Middle frontal gyrus (tissue), 1 donor: ENCODE data around the gene SPON2.

Experiments
- DNase-seq: peaks from one replicate; pipeline ENCODE4 v3.0.0-alpha.2; 2015; ENCODE audit warnings: low spot score; ENCODE audit errors: extremely low spot score

The SPON2 gene

GRCh38 chr4:1172971-1173757 is 781 bp upstream of the SPON2 start:
- no peak for DNase-seq

GRCh38 chr4:1171311-1172227 is 814 bp downstream of the SPON2 start:
- no peak for DNase-seq

- DNase-seq = no peak
Measured at GRCh38 chr4:1170976-1171310, 1.4 kb downstream of the SPON2 start.

GRCh38 chr4:1170156-1170975 is 2.0 kb downstream of the SPON2 start:
- DNase-seq = no peak

GRCh38 chr4:1169691-1170096 is 2.7 kb downstream of the SPON2 start:
- DNase-seq = no peak

- no peak for DNase-seq
Measured at GRCh38 chr4:1169171-1169671, 3.2 kb downstream of the SPON2 start.

GRCh38 chr4:1168191-1169101 is 3.9 kb downstream of the SPON2 start:
- DNase-seq = no peak

GRCh38 chr4:1167244-1167949 is 5.0 kb downstream of the SPON2 start:
- DNase-seq = no peak

- no peak for DNase-seq
Measured at GRCh38 chr4:1166509-1167243, 5.7 kb downstream of the SPON2 start.

GRCh38 chr4:1164956-1165545 is 7.3 kb downstream of the SPON2 start:
- no peak for DNase-seq

GRCh38 chr4:1164444-1164843 is 7.9 kb downstream of the SPON2 start:
- DNase-seq = no peak

- no peak for DNase-seq
Measured at GRCh38 chr4:1164040-1164439, 8.3 kb downstream of the SPON2 start.

GRCh38 chr4:1160351-1160750 is 12.0 kb downstream of the SPON2 start:
- no peak for DNase-seq

GRCh38 chr4:1156069-1156468 is 16.3 kb downstream of the SPON2 start:
- DNase-seq = no peak

- DNase-seq = no peak
Measured at GRCh38 chr4:1155314-1155713, 17.1 kb downstream of the SPON2 start.

GRCh38 chr4:1154523-1155182 is 17.7 kb downstream of the SPON2 start:
- no peak for DNase-seq

GRCh38 chr4:1154126-1154522 is 18.3 kb downstream of the SPON2 start:
- DNase-seq = no peak

- no peak for DNase-seq
Measured at GRCh38 chr4:1153567-1154090, 18.8 kb downstream of the SPON2 start.
